MCF 10A (cell line): Measurements from ENCODE around the gene COL6A3. TPM values are rescaled to one million over a fixed set of nuclear protein-coding genes. Genes with fewer than 3 reads are reported as not detected.

Source experiments
- Bru-seq: library from RNA; stranded (reverse); fragments of 400-500 nt; gene quantifications from one replicate; lab custom pipeline; 2021; lab: Mats Ljungman, UMichigan
- BruChase-seq, 2 experiments: library from RNA; stranded (reverse); fragments of 400-500 nt; gene quantifications; one replicate each; lab custom pipeline; 2021; lab: Mats Ljungman, UMichigan
- BruUV-seq: library from RNA; stranded (reverse); fragments of 400-500 nt; replicated peaks from 2 replicates; lab custom pipeline; 2021; lab: Mats Ljungman, UMichigan
- CTCF ChIA-PET: fragments of 300-600 bp; sonication (Branson Sonifier 250); formaldehyde crosslinking; extraction: SDS; loops from one replicate; lab custom pipeline; 2021; ENCODE audit warnings: antibody characterized with exemption, inconsistent platforms; lab: Yijun Ruan, JAX
- POLR2A ChIA-PET: fragments of 300-600, 350-650 bp; sonication (Branson Sonifier 250); formaldehyde crosslinking; extraction: SDS; loops from one replicate; lab custom pipeline; 2020; ENCODE audit warnings: antibody characterized with exemption, inconsistent platforms; lab: Yijun Ruan, JAX
- DNase-seq: peaks from one replicate; pipeline ENCODE4 v3.0.0-alpha.2; 2018; ENCODE audit not compliant: unreplicated experiment
- H3K27ac Mint-ChIP-seq: one replicate; pipeline ENCODE4 v1.8.0; 2022; ENCODE audit warnings: mild to moderate bottlenecking, low read depth, mixed read lengths; ENCODE audit not compliant: unreplicated experiment
- H3K27me3 Mint-ChIP-seq: one replicate; pipeline ENCODE4 v1.8.0; 2022; ENCODE audit warnings: mixed read lengths; ENCODE audit not compliant: insufficient read depth, unreplicated experiment
- H3K36me3 Mint-ChIP-seq: one replicate; pipeline ENCODE4 v1.8.0; 2022; ENCODE audit warnings: mild to moderate bottlenecking, moderate library complexity, mixed read lengths; ENCODE audit not compliant: insufficient read depth, unreplicated experiment
- H3K4me1 Mint-ChIP-seq: one replicate; pipeline ENCODE4 v1.8.0; 2022; ENCODE audit warnings: mixed read lengths; ENCODE audit not compliant: insufficient read depth, unreplicated experiment
- H3K4me3 Mint-ChIP-seq: one replicate; pipeline ENCODE4 v1.8.0; 2022; ENCODE audit warnings: mild to moderate bottlenecking, moderate library complexity, mixed read lengths; ENCODE audit not compliant: unreplicated experiment
- H3K9me3 Mint-ChIP-seq: one replicate; pipeline ENCODE4 v1.8.0; 2022; ENCODE audit warnings: mixed read lengths; ENCODE audit not compliant: unreplicated experiment
- CTCF ChIP-seq: fragments of 200-600 bp; IDR thresholded peaks from one replicate; pipeline ENCODE4 v1.8.0; 2022; ENCODE audit warnings: antibody characterized with exemption, mild to moderate bottlenecking; ENCODE audit not compliant: unreplicated experiment
- intact Hi-C: fragments of 100-400 bp; cut with micrococcal nuclease; formaldehyde crosslinking; loops from 2 replicates; pipeline ENCODE4 v1.14.1; 2022
- long read RNA-seq: library from polyadenylated mRNA; stranded (forward); transcript quantifications from one replicate; pipeline ENCODE4 v2.0.0, GENCODE V29; 2022
- total RNA-seq: library from RNA; stranded (reverse); gene quantifications from 2 replicates; pipeline ENCODE4 v1.2.3, GENCODE V29; 2022

The COL6A3 gene
- total RNA-seq (0.19 and 0.61 TPM in 2 replicates), Bru-seq, nascent RNA (percentile 12 among the genes with signal in this experiment), BruChase-seq, experiment 1, labeled RNA remaining after a 6-hour chase (percentile 11 among the genes with signal in this experiment), BruChase-seq, experiment 2, labeled RNA remaining after a 2-hour chase (percentile 9 among the genes with signal in this experiment)
- long read RNA-seq, partial matches to known transcripts, result 1 of 2 reads
- long read RNA-seq, other reads (novel, unspliced or antisense), result 1 of 2 reads

GRCh38 chr2:237413777-237414661 lies at the start of gene COL6A3:
TSS of gene COL6A3 (minus strand) at chr2:237414164. CDS start at chr2:237396817, 17,347 bp downstream.
- ChIA-PET POLR2A (interaction anchor here (0.7 kb wide), 1 partner anchor 160 kb away, joined by 5 read pairs; no protein-coding TSS in a partner anchor), CTCF (interaction anchor here (0.5 to 2.9 kb wide), 6 partner anchors 8 to 298 kb away, joined by 3 to 16 read pairs (median 4); no protein-coding TSS in a partner anchor)
- BruUV-seq, result no TSS peak
- H3K27me3 Mint-ChIP-seq, result no peaks in the 10 kb centered on the region
- H3K4me1 Mint-ChIP-seq, result no peaks in the 10 kb centered on the region
- no peaks in the 10 kb centered on the region for H3K36me3 Mint-ChIP-seq
- intact Hi-C loops, result loop anchor here (5.0 kb wide), 1 partner anchor 158 kb away; no protein-coding TSS in a partner anchor
- no peak for TF ChIP-seq CTCF
- no peaks in the 10 kb centered on the region for H3K9me3 Mint-ChIP-seq
- DNase-seq, result no peak
- H3K4me3 Mint-ChIP-seq, result no peak within 1 kb of the TSS
- no peak within 1 kb of the TSS for H3K27ac Mint-ChIP-seq

- BruUV-seq, result no TSS peak
- peaks cover 4% of the 10 kb centered on the region for H3K36me3 Mint-ChIP-seq
- no peaks in the 10 kb centered on the region for H3K27me3 Mint-ChIP-seq
- CTCF ChIA-PET, result interaction anchor here (0.6 kb wide), 1 partner anchor 14 kb away, joined by 3 read pairs; no protein-coding TSS in a partner anchor
- POLR2A ChIA-PET, result interaction anchor here (0.9 kb wide), 1 partner anchor 374 kb away, joined by 5 read pairs; the partner anchor contains the start of gene COPS8
- H3K9me3 Mint-ChIP-seq, result peaks cover 8% of the 10 kb centered on the region
- H3K4me1 Mint-ChIP-seq, result peaks cover 46% of the 10 kb centered on the region
- no peak overlapping the region for H3K4me3 Mint-ChIP-seq
- H3K27ac Mint-ChIP-seq, result peak overlapping the region; percentile 89
- intact Hi-C loops, result no loop called here
- peak; percentile 97 for DNase-seq
- no peak for TF ChIP-seq CTCF
Measured at GRCh38 chr2:237459741-237460174, 45.8 kb upstream of the COL6A3 start.

- Mint-ChIP-seq H3K4me1 (peaks cover 46% of the 10 kb centered on the region), H3K27ac (peak overlapping the region; percentile 89), H3K27me3 (no peaks in the 10 kb centered on the region), H3K9me3 (peaks cover 8% of the 10 kb centered on the region), H3K36me3 (peaks cover 4% of the 10 kb centered on the region), H3K4me3 (no peak overlapping the region)
- intact Hi-C loops, result no loop called here
- TF ChIP-seq CTCF, result no peak
- TSS peak; percentile 91 for BruUV-seq
- DNase-seq, result no peak
- CTCF ChIA-PET, result interaction anchor here (0.6 to 1.1 kb wide), 4 partner anchors 9 to 1436 kb away, joined by 3 to 4 read pairs (median 3); no protein-coding TSS in a partner anchor
- POLR2A ChIA-PET, result interaction anchor here (0.6 kb wide), 1 partner anchor 862 kb away, joined by 5 read pairs; no protein-coding TSS in a partner anchor
Measured at GRCh38 chr2:237459226-237459625, 45.3 kb upstream of the COL6A3 start.
